GM23338 (cell line): ENCODE data around the gene CFAP53. TPM values are rescaled to one million over a fixed set of nuclear protein-coding genes. Genes with fewer than 3 reads are reported as not detected.

Experiments used
- ATAC-seq: fragments of 200-7000 bp; cut with Tn5 transposase; 3 replicates; pipeline ENCODE4 v1.9.1; 2020
- DNase-seq: peaks from one replicate; pipeline ENCODE4 v3.0.0-alpha.2; 2015; ENCODE audit warnings: low spot score
- H2AFZ ChIP-seq: fragments of 200-600 bp; sonication (generic); 2 replicates; pipeline ENCODE4 v1.8.0; 2016; ENCODE audit warnings: antibody characterized with exemption, mild to moderate bottlenecking, moderate library complexity
- H3F3A ChIP-seq: fragments of 200-600 bp; sonication (generic); replicated peaks from 2 replicates; pipeline ENCODE4 v1.8.0; 2017; ENCODE audit warnings: antibody characterized with exemption, mixed run types, low read depth
- H3K27ac ChIP-seq: fragments of 200-600 bp; sonication (generic); 2 replicates; pipeline ENCODE4 v1.6.1; 2016; ENCODE audit warnings: low read depth
- H3K27me3 ChIP-seq: fragments of 200-600 bp; sonication (generic); 2 replicates; pipeline ENCODE4 v1.8.0; 2016; ENCODE audit warnings: mild to moderate bottlenecking, mixed run types, moderate library complexity; ENCODE audit not compliant: insufficient read depth
- H3K36me3 ChIP-seq: fragments of 200-600 bp; sonication (generic); 2 replicates; pipeline ENCODE4 v1.8.0; 2016; ENCODE audit warnings: mild to moderate bottlenecking; ENCODE audit not compliant: insufficient read depth
- H3K4me1 ChIP-seq: fragments of 200-600 bp; sonication (generic); 2 replicates; pipeline ENCODE4 v1.8.0; 2016; ENCODE audit warnings: mild to moderate bottlenecking, moderate library complexity; ENCODE audit not compliant: insufficient read depth
- H3K4me2 ChIP-seq: fragments of 200-600 bp; sonication (generic); 2 replicates; pipeline ENCODE4 v1.7.1; 2017; ENCODE audit warnings: mixed run types
- H3K4me3 ChIP-seq: fragments of 200-600 bp; sonication (generic); 2 replicates; pipeline ENCODE4 v1.6.1; 2016; ENCODE audit warnings: mixed run types
- H3K79me2 ChIP-seq: fragments of 200-600 bp; sonication (generic); replicated peaks from 2 replicates; pipeline ENCODE4 v1.8.0; 2017; ENCODE audit warnings: mild to moderate bottlenecking; ENCODE audit not compliant: insufficient read depth
- H3K9me2 ChIP-seq: fragments of 200-600 bp; sonication (generic); 2 replicates; pipeline ENCODE4 v1.8.0; 2017; ENCODE audit not compliant: insufficient read depth
- H4K20me1 ChIP-seq: fragments of 200-600 bp; sonication (generic); replicated peaks from 2 replicates; pipeline ENCODE4 v1.8.0; 2017; ENCODE audit warnings: mild to moderate bottlenecking; ENCODE audit not compliant: insufficient read depth
- H3K27ac Mint-ChIP-seq: 2 replicates; pipeline ENCODE4 v1.8.0; 2020; ENCODE audit warnings: inconsistent platforms, mild to moderate bottlenecking, moderate library complexity, mixed read lengths
- H3K27me3 Mint-ChIP-seq: 3 replicates; pipeline ENCODE4 v1.8.0; 2022; ENCODE audit warnings: low read depth, mild to moderate bottlenecking, moderate library complexity, mixed read lengths, inconsistent platforms; ENCODE audit not compliant: insufficient read depth, poor library complexity
- H3K36me3 Mint-ChIP-seq: 3 replicates; pipeline ENCODE4 v1.8.0; 2021; ENCODE audit warnings: low read depth, mild to moderate bottlenecking, inconsistent platforms, moderate library complexity, mixed read lengths
- H3K4me1 Mint-ChIP-seq: 3 replicates; pipeline ENCODE4 v1.8.0; 2020; ENCODE audit warnings: mild to moderate bottlenecking, inconsistent platforms, mixed read lengths
- H3K4me3 Mint-ChIP-seq: 3 replicates; pipeline ENCODE4 v1.8.0; 2021; ENCODE audit warnings: moderate library complexity, mild to moderate bottlenecking, inconsistent platforms, mixed read lengths
- H3K9me3 Mint-ChIP-seq: 3 replicates; pipeline ENCODE4 v1.8.0; 2020; ENCODE audit warnings: moderate library complexity, mild to moderate bottlenecking, inconsistent platforms, mixed read lengths
- CREB1 ChIP-seq: fragments of 250-450 bp; sonication (Bioruptor Pico); IDR thresholded peaks from 2 replicates; pipeline ENCODE4 v1.5.0; 2020; ENCODE audit warnings: low read depth, mild to moderate bottlenecking, moderate library complexity
- EZH2 ChIP-seq: fragments of 200-600 bp; sonication (generic); IDR thresholded peaks from one replicate; pipeline ENCODE4 v1.8.0; 2017; ENCODE audit warnings: antibody characterized with exemption, mild to moderate bottlenecking, low read depth; ENCODE audit not compliant: unreplicated experiment
- EZH2phosphoT487 ChIP-seq: fragments of 200-600 bp; sonication (generic); IDR thresholded peaks from one replicate; pipeline ENCODE4 v1.8.1; 2018; ENCODE audit warnings: antibody characterized with exemption; ENCODE audit not compliant: unreplicated experiment
- JUNB ChIP-seq: IDR thresholded peaks from one replicate; pipeline ENCODE4 v1.6.1; 2016; ENCODE audit warnings: antibody characterized with exemption; ENCODE audit not compliant: unreplicated experiment
- POLR2AphosphoS5 ChIP-seq: IDR thresholded peaks from 2 replicates; pipeline ENCODE4 v1.6.1; 2016; ENCODE audit warnings: antibody characterized with exemption, low read depth
- ZNF114 ChIP-seq: fragments of 250-450 bp; sonication (Bioruptor Pico); IDR thresholded peaks from 2 replicates; pipeline ENCODE4 v1.5.0; 2020; ENCODE audit warnings: mild to moderate bottlenecking, moderate library complexity
- ZNF331 ChIP-seq: fragments of 250-450 bp; sonication (Bioruptor Pico); IDR thresholded peaks from 2 replicates; pipeline ENCODE4 v1.5.0; 2020; ENCODE audit warnings: low read depth, mild to moderate bottlenecking, moderate library complexity
- polyA plus RNA-seq: library from polyadenylated mRNA; unstranded; fragments of >200 nt; fragmentation: Nextera tagmentation; extraction: Ambion mirVana; gene quantifications from 2 replicates; pipeline ENCODE4 v1.2.1, GENCODE V29; 2016
- total RNA-seq: library from RNA; depleted of rRNA; stranded (reverse); fragments of >200 nt; shearing (Covaris generic); gene quantifications from 2 replicates; pipeline ENCODE4 v1.2.3, GENCODE V29; 2014
- TF ChIP-seq, protein P1 (sequence below): fragments of 250-450 bp; sonication (Bioruptor Pico); IDR thresholded peaks from 2 replicates; pipeline ENCODE4 v1.5.0; 2020; ENCODE audit warnings: mild to moderate bottlenecking, moderate library complexity
- TF ChIP-seq, protein P2 (sequence below): IDR thresholded peaks from 2 replicates; pipeline ENCODE4 v1.6.1; 2016; ENCODE audit warnings: antibody characterized with exemption

Gene CFAP53
- total and polyA plus RNA-seq, 2 experiments from 2014 or later, result 0.71 TPM; not detected in 1

DNA sequence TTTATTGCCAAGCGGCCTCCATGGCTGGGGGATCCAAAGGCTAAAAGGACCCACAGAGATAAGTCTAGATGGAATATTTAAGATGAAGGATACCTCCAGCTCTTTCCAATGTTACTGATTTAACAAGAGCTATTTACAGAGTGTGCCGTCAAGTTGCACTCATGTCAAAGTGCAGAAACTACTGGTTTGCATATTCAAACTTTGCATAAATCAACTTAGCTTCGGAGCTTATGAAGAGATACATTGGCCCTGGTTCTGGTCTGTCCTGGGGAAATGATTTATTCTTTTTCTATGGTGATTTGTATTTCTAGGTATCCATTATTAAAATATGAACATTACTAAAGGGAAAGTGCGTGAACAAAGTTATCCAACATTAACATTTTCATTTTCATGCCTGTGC lies 57.0 kb downstream of the CFAP53 start (continued):
- TF ChIP-seq, protein P1, sequence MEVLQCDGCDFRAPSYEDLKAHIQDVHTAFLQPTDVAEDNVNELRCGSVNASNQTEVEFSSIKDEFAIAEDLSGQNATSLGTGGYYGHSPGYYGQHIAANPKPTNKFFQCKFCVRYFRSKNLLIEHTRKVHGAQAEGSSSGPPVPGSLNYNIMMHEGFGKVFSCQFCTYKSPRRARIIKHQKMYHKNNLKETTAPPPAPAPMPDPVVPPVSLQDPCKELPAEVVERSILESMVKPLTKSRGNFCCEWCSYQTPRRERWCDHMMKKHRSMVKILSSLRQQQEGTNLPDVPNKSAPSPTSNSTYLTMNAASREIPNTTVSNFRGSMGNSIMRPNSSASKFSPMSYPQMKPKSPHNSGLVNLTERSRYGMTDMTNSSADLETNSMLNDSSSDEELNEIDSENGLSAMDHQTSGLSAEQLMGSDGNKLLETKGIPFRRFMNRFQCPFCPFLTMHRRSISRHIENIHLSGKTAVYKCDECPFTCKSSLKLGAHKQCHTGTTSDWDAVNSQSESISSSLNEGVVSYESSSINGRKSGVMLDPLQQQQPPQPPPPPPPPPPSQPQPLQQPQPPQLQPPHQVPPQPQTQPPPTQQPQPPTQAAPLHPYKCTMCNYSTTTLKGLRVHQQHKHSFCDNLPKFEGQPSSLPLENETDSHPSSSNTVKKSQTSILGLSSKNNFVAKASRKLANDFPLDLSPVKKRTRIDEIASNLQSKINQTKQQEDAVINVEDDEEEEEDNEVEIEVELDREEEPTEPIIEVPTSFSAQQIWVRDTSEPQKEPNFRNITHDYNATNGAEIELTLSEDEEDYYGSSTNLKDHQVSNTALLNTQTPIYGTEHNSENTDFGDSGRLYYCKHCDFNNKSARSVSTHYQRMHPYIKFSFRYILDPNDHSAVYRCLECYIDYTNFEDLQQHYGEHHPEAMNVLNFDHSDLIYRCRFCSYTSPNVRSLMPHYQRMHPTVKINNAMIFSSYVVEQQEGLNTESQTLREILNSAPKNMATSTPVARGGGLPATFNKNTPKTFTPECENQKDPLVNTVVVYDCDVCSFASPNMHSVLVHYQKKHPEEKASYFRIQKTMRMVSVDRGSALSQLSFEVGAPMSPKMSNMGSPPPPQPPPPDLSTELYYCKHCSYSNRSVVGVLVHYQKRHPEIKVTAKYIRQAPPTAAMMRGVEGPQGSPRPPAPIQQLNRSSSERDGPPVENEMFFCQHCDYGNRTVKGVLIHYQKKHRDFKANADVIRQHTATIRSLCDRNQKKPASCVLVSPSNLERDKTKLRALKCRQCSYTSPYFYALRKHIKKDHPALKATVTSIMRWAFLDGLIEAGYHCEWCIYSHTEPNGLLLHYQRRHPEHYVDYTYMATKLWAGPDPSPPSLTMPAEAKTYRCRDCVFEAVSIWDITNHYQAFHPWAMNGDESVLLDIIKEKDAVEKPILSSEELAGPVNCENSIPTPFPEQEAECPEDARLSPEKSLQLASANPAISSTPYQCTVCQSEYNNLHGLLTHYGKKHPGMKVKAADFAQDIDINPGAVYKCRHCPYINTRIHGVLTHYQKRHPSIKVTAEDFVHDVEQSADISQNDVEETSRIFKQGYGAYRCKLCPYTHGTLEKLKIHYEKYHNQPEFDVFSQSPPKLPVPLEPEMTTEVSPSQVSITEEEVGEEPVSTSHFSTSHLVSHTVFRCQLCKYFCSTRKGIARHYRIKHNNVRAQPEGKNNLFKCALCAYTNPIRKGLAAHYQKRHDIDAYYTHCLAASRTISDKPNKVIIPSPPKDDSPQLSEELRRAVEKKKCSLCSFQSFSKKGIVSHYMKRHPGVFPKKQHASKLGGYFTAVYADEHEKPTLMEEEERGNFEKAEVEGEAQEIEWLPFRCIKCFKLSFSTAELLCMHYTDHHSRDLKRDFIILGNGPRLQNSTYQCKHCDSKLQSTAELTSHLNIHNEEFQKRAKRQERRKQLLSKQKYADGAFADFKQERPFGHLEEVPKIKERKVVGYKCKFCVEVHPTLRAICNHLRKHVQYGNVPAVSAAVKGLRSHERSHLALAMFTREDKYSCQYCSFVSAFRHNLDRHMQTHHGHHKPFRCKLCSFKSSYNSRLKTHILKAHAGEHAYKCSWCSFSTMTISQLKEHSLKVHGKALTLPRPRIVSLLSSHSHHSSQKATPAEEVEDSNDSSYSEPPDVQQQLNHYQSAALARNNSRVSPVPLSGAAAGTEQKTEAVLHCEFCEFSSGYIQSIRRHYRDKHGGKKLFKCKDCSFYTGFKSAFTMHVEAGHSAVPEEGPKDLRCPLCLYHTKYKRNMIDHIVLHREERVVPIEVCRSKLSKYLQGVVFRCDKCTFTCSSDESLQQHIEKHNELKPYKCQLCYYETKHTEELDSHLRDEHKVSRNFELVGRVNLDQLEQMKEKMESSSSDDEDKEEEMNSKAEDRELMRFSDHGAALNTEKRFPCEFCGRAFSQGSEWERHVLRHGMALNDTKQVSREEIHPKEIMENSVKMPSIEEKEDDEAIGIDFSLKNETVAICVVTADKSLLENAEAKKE, result no peak
- TF ChIP-seq EZH2 (no peak), ZNF331 (no peak)

DNA sequence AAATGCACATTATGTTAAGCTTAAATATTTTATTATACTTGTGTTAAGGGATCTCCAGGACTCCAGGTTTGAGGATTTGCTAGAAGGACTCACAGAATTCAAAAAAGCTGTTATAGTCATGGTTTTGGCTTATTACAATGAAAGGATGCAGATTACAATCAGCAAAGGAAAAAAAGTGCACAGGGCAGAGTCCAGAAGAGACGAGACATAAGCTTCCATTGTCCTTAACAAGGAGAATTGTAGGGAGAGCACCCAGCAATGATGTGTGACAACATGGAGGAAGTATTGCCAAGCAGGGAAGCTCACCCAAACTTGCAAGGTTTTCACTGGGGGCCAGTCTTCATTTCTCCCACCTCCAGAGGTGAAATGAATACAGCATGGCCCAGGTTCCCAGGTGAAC lies 58.6 kb downstream of the CFAP53 start:
- DNase-seq (no peak), ATAC-seq (no peak)
- H3K9me2 ChIP-seq, result no peaks in the 10 kb centered on the region
- Mint-ChIP-seq H3K27me3 (peaks cover 6% of the 10 kb centered on the region), H3K9me3 (no peaks in the 10 kb centered on the region), H3K27ac (no peak overlapping the region), H3K4me3 (no peak overlapping the region), H3K36me3 (no peaks in the 10 kb centered on the region), H3K4me1 (peaks cover 9% of the 10 kb centered on the region)
- H3K4me3 ChIP-seq, result no peak overlapping the region
- no peaks in the 10 kb centered on the region for H3K36me3 ChIP-seq
- H3K27me3 ChIP-seq, result 0 out of 2 replicates have a peak, but pooled peaks cover 6% of the 10 kb centered on the region
- H3F3A ChIP-seq, result no peaks in the 10 kb centered on the region
- no peak overlapping the region for H3K4me2 ChIP-seq
- peaks cover 6% of the 10 kb centered on the region; the same call in 1 of the 2 replicates for H3K4me1 ChIP-seq
- no peak overlapping the region for H3K27ac ChIP-seq
- no peaks in the 10 kb centered on the region for H3K79me2 ChIP-seq
- H4K20me1 ChIP-seq, result no peaks in the 10 kb centered on the region
- H2AFZ ChIP-seq, result no peak overlapping the region
- TF ChIP-seq JUNB, result no peak
- no peak for TF ChIP-seq EZH2
- TF ChIP-seq ZNF331, result no peak
- TF ChIP-seq POLR2AphosphoS5, result no peak
- TF ChIP-seq, protein P2, sequence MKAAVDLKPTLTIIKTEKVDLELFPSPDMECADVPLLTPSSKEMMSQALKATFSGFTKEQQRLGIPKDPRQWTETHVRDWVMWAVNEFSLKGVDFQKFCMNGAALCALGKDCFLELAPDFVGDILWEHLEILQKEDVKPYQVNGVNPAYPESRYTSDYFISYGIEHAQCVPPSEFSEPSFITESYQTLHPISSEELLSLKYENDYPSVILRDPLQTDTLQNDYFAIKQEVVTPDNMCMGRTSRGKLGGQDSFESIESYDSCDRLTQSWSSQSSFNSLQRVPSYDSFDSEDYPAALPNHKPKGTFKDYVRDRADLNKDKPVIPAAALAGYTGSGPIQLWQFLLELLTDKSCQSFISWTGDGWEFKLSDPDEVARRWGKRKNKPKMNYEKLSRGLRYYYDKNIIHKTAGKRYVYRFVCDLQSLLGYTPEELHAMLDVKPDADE, result no peak
- TF ChIP-seq, protein P1, result no peak
- no peak for TF ChIP-seq EZH2phosphoT487
- no peak for TF ChIP-seq CREB1 (CRISPR knock-in tag)
- no peak for TF ChIP-seq ZNF114
